ENCODE results near the gene LXN.

GRCh38 chr3:158701420-158702065, 29.1 kb upstream of the LXN start:
- no peak for TF ChIP-seq CTCF (IDR thresholded peaks at IDR 0.05)
- TF ChIP-seq POLR2A (IDR thresholded peaks at IDR 0.05) = no peak
